HepG2 (cell line): ENCODE results near the gene MPPE1. TPM values are rescaled to one million over a fixed set of nuclear protein-coding genes. Genes with fewer than 3 reads are reported as not detected.

Source experiments
- ATF7-NPFF ChIP-seq: sonication (generic); formaldehyde crosslinking; IDR thresholded peaks from 2 replicates; pipeline ENCODE4 v1.8.1; 2023; ENCODE audit warnings: mild to moderate bottlenecking, low read depth, missing genetic modification reagents, moderate library complexity
- CHCHD3 ChIP-seq: sonication (generic); formaldehyde crosslinking; IDR thresholded peaks from 2 replicates; pipeline ENCODE4 v1.8.0; 2022; ENCODE audit warnings: mild to moderate bottlenecking, missing genetic modification reagents, moderate library complexity
- JARID2 ChIP-seq: sonication (generic); formaldehyde crosslinking; IDR thresholded peaks from 2 replicates; pipeline ENCODE4 v1.8.1; 2023; ENCODE audit warnings: missing genetic modification reagents, inconsistent platforms; ENCODE audit not compliant: insufficient replicate concordance
- KDM6A ChIP-seq: IDR thresholded peaks from 2 replicates; pipeline ENCODE4 v1.6.1; 2016; ENCODE audit warnings: low read depth
- MATR3 ChIP-seq: sonication (generic); formaldehyde crosslinking; IDR thresholded peaks from 2 replicates; pipeline ENCODE4 v1.4.0; 2020; ENCODE audit warnings: missing genetic modification reagents
- MLX ChIP-seq: IDR thresholded peaks from 2 replicates; pipeline ENCODE4 v1.6.1; 2016
- NFKB2 ChIP-seq: sonication (generic); formaldehyde crosslinking; IDR thresholded peaks from 2 replicates; pipeline ENCODE4 v1.4.0; 2020; ENCODE audit warnings: missing genetic modification reagents, borderline replicate concordance
- NFYB ChIP-seq: sonication (generic); formaldehyde crosslinking; IDR thresholded peaks from 2 replicates; pipeline ENCODE4 v1.4.0; 2020; ENCODE audit warnings: missing genetic modification reagents
- SMYD3 ChIP-seq: sonication (generic); formaldehyde crosslinking; IDR thresholded peaks from 2 replicates; pipeline ENCODE4 v1.8.1; 2023; ENCODE audit warnings: mild to moderate bottlenecking, missing genetic modification reagents
- TCF7L2 ChIP-seq: IDR thresholded peaks from 2 replicates; pipeline ENCODE4 v1.6.1; 2011; ENCODE audit warnings: mild to moderate bottlenecking, low read depth, low read length, moderate library complexity
- ZNF160 ChIP-seq: sonication (generic); formaldehyde crosslinking; IDR thresholded peaks from 2 replicates; pipeline ENCODE4 v1.8.0; 2022; ENCODE audit warnings: mild to moderate bottlenecking, inconsistent platforms, missing genetic modification reagents
- ZNF317 ChIP-seq: sonication (generic); formaldehyde crosslinking; IDR thresholded peaks from 2 replicates; pipeline ENCODE4 v1.5.0; 2020; ENCODE audit warnings: mild to moderate bottlenecking, missing genetic modification reagents
- ZNF337 ChIP-seq: sonication (generic); formaldehyde crosslinking; IDR thresholded peaks from 2 replicates; pipeline ENCODE4 v1.5.1; 2020; ENCODE audit warnings: missing genetic modification reagents, low read depth, mild to moderate bottlenecking, borderline replicate concordance
- ZNF446 ChIP-seq: sonication (generic); formaldehyde crosslinking; IDR thresholded peaks from 2 replicates; pipeline ENCODE4 v1.5.0; 2020; ENCODE audit warnings: mild to moderate bottlenecking, missing genetic modification reagents
- ZNF615 ChIP-seq: sonication (generic); formaldehyde crosslinking; IDR thresholded peaks from 2 replicates; pipeline ENCODE4 v1.5.0; 2020; ENCODE audit warnings: mild to moderate bottlenecking, missing genetic modification reagents, borderline replicate concordance
- ZNF672 ChIP-seq: sonication (generic); formaldehyde crosslinking; IDR thresholded peaks from 2 replicates; pipeline ENCODE4 v1.8.1; 2022; ENCODE audit warnings: missing genetic modification reagents
- polyA plus RNA-seq, 8 experiments: library from polyadenylated mRNA; depleted of rRNA in 3 of 8; stranded (reverse) in 7 of 8; unstranded in 1 of 8; fragments of >200 nt; fragmentation: Illumina TruSeq in 4 of 8; extraction: Trizol in 4 of 8; gene quantifications; 2 replicates each; pipeline versions ENCODE4 v1.2.1 to v1.2.3, GENCODE V29; 2011 to 2016; ENCODE audit warnings: low read depth in 4 of 8, missing spikeins in 1 of 8, mixed read lengths in 1 of 8; ENCODE audit not compliant: insufficient read depth in 1 of 8
- total RNA-seq, 5 experiments: library from RNA; depleted of rRNA; stranded (reverse); fragments of >200 nt; fragmentation: Illumina TruSeq; extraction: Trizol; gene quantifications; 2 replicates each; pipeline ENCODE4 v1.2.3, GENCODE V29; 2016; ENCODE audit warnings: low read depth in 1 of 5
- TF ChIP-seq, protein P1 (sequence below): sonication (generic); formaldehyde crosslinking; IDR thresholded peaks from 2 replicates; pipeline ENCODE4 v1.4.0; 2020; ENCODE audit warnings: low read depth, missing genetic modification reagents
- TF ChIP-seq, protein P2 (sequence below): sonication (generic); formaldehyde crosslinking; IDR thresholded peaks from 2 replicates; pipeline ENCODE4 v1.5.0; 2020; ENCODE audit warnings: mild to moderate bottlenecking, missing genetic modification reagents
- TF ChIP-seq, protein P3 (sequence below): sonication (generic); formaldehyde crosslinking; IDR thresholded peaks from 2 replicates; pipeline ENCODE4 v1.4.0; 2020; ENCODE audit warnings: missing genetic modification reagents
- TF ChIP-seq, protein P4 (sequence below): sonication (generic); formaldehyde crosslinking; IDR thresholded peaks from 2 replicates; pipeline ENCODE4 v1.4.0; 2020; ENCODE audit warnings: missing genetic modification reagents; ENCODE audit errors: not compliant biosample characterization

MPPE1 gene
- total and polyA plus RNA-seq, 2 of the 13 experiments (the other 11 are each of a cell fraction or from before 2014, with no cell fraction given) = 9.6 to 11.9 TPM

- TF ChIP-seq, protein P1, sequence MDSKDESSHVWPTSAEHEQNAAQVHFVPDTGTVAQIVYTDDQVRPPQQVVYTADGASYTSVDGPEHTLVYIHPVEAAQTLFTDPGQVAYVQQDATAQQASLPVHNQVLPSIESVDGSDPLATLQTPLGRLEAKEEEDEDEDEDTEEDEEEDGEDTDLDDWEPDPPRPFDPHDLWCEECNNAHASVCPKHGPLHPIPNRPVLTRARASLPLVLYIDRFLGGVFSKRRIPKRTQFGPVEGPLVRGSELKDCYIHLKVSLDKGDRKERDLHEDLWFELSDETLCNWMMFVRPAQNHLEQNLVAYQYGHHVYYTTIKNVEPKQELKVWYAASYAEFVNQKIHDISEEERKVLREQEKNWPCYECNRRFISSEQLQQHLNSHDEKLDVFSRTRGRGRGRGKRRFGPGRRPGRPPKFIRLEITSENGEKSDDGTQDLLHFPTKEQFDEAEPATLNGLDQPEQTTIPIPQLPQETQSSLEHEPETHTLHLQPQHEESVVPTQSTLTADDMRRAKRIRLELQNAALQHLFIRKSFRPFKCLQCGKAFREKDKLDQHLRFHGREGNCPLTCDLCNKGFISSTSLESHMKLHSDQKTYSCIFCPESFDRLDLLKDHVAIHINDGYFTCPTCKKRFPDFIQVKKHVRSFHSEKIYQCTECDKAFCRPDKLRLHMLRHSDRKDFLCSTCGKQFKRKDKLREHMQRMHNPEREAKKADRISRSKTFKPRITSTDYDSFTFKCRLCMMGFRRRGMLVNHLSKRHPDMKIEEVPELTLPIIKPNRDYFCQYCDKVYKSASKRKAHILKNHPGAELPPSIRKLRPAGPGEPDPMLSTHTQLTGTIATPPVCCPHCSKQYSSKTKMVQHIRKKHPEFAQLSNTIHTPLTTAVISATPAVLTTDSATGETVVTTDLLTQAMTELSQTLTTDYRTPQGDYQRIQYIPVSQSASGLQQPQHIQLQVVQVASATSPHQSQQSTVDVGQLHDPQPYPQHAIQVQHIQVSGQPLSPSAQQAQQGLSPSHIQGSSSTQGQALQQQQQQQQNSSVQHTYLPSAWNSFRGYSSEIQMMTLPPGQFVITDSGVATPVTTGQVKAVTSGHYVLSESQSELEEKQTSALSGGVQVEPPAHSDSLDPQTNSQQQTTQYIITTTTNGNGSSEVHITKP = no peak; the same call in 1 of the 2 replicates
- peak; percentile 7; the same call in 1 of the 2 replicates for TF ChIP-seq NFYB (CRISPR knock-in tag)
- no peak for TF ChIP-seq TCF7L2
- TF ChIP-seq, protein P2, sequence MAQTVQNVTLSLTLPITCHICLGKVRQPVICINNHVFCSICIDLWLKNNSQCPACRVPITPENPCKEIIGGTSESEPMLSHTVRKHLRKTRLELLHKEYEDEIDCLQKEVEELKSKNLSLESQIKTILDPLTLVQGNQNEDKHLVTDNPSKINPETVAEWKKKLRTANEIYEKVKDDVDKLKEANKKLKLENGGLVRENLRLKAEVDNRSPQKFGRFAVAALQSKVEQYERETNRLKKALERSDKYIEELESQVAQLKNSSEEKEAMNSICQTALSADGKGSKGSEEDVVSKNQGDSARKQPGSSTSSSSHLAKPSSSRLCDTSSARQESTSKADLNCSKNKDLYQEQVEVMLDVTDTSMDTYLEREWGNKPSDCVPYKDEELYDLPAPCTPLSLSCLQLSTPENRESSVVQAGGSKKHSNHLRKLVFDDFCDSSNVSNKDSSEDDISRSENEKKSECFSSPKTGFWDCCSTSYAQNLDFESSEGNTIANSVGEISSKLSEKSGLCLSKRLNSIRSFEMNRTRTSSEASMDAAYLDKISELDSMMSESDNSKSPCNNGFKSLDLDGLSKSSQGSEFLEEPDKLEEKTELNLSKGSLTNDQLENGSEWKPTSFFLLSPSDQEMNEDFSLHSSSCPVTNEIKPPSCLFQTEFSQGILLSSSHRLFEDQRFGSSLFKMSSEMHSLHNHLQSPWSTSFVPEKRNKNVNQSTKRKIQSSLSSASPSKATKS (CRISPR knock-in tag) = no peak
- no peak; the same call in 1 of the 2 replicates for TF ChIP-seq ZNF446 (CRISPR knock-in tag)
- no peak for TF ChIP-seq ZNF672 (CRISPR knock-in tag)
- TF ChIP-seq JARID2 (CRISPR knock-in tag) = no peak
- no peak for TF ChIP-seq KDM6A (CRISPR knock-in tag)
- no peak for TF ChIP-seq MLX
- no peak for TF ChIP-seq ZNF160 (CRISPR knock-in tag)
- TF ChIP-seq NFKB2 (CRISPR knock-in tag) = peak; percentile 52; the same call in 1 of the 2 replicates
- TF ChIP-seq, protein P3, sequence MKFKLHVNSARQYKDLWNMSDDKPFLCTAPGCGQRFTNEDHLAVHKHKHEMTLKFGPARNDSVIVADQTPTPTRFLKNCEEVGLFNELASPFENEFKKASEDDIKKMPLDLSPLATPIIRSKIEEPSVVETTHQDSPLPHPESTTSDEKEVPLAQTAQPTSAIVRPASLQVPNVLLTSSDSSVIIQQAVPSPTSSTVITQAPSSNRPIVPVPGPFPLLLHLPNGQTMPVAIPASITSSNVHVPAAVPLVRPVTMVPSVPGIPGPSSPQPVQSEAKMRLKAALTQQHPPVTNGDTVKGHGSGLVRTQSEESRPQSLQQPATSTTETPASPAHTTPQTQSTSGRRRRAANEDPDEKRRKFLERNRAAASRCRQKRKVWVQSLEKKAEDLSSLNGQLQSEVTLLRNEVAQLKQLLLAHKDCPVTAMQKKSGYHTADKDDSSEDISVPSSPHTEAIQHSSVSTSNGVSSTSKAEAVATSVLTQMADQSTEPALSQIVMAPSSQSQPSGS = peak; percentile 45; the same call in 1 of the 2 replicates
- TF ChIP-seq SMYD3 = no peak
- no peak; the same call in 1 of the 2 replicates for TF ChIP-seq ZNF317 (CRISPR knock-in tag)
- no peak; the same call in 1 of the 2 replicates for TF ChIP-seq ATF7-NPFF (CRISPR knock-in tag)
- TF ChIP-seq ZNF337 = 0 out of 2 replicates have a peak, but pooled peaks have one; percentile 26
- TF ChIP-seq CHCHD3 (CRISPR knock-in tag) = no peak
- TF ChIP-seq ZNF615 (CRISPR knock-in tag) = no peak
- TF ChIP-seq, protein P4, sequence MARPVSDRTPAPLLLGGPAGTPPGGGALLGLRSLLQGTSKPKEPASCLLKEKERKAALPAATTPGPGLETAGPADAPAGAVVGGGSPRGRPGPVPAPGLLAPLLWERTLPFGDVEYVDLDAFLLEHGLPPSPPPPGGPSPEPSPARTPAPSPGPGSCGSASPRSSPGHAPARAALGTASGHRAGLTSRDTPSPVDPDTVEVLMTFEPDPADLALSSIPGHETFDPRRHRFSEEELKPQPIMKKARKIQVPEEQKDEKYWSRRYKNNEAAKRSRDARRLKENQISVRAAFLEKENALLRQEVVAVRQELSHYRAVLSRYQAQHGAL = no peak
- no peak for TF ChIP-seq MATR3 (CRISPR knock-in tag)
Observed at GRCh38 chr18:11908182-11909060, at the start of gene MPPE1 (continued).
